Measurements from ENCODE around the gene GSG1L.
A peak's percentile ranks its signal among the peaks of the same experiment; 100 is the strongest.
"Not testable (repeated sequence)": the region's sequence is repeated elsewhere in the genome, so short reads cannot be mapped to it uniquely, and the experiment has no call there.

The GSG1L gene

DNA sequence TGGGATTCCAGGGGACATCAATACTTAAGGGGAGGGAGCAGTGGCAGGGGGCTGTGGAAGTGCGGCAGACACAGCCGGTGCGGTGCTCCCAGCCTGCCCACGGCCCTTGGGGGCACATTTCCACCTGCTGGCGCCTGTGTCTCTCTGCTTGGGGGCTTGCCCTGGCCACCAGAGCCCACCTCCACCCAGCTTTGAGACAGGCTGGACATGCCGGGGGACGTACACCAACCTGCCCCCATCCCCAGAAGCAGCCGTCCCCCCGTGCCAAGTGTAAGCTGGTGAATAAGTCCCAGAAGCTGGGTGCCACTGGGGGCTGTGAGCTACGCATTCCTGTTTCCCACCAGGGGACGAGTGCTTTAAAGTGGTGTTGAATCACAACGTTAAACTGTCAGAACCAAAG lies 172.6 kb downstream of the GSG1L start:
- in situ Hi-C loops (cut with MboI; ENCODE audit: low pct_unique_long_range_greater_than_20kb, low sequenced_read_pairs): no loop called here
- no peak for DNase-seq

DNA sequence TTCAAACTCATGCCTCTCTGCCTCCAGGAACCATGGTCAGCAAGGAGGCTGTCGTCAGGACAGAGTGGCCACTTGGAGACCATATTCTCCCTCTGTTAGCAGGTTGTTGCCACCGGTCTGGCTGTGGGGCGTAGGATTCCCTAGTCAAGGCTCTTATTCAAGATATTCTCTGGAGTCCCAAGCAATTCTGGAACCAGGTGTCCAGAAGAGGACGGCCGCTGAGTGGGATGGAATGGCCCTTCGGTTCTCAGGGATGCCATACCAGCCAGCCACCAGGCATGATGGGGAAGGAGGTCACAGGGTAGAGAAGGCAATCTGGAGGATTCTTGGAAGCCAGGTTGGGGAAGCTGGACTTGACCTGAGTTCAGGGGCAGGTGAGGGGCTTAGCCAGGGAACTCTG lies 173.5 kb downstream of the GSG1L start:
- in situ Hi-C loops (cut with MboI; ENCODE audit: low pct_unique_long_range_greater_than_20kb, low sequenced_read_pairs): no loop called here
- no peak for DNase-seq

GRCh38 chr16:27883576-27883975 lies 179.9 kb downstream of the GSG1L start:
- in situ Hi-C loops (cut with MboI; ENCODE audit: low pct_unique_long_range_greater_than_20kb, low sequenced_read_pairs): no loop called here
- DNase-seq: no peak

- in situ Hi-C loops (cut with MboI; ENCODE audit: low pct_unique_long_range_greater_than_20kb, low sequenced_read_pairs): no loop called here
Measured at GRCh38 chr16:27880287-27880686, 183.2 kb downstream of the GSG1L start.

DNA sequence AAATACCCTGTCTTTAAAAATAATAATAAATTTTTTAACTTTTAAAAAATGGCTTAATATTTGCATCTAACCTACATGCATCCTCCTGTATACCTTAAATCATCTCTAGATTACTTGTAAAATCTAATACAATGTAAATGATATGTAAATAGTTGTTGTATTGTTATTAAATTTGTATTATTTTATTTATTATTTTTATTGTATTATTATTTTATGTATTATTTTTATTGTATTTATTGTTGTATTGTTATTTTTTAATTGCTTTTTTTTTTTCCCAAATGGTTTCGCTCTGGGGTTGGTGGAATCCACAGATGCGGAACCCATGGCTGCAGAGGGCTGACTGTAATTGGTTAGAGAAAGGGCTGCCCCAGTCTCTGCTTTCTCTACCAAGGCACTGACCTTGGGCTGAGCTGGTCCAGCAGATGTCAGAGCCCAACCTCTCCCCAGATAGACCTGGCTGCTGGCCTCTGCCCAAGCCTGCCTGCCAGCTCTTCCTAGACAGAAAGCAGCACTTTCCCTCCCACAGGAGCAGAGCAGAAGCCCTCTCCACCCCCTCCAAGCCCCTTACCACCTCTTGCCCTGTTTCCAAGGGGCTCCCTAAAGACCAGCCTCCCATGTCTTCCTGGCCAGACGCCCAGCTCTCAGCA lies 183.8 kb downstream of the GSG1L start:
- in situ Hi-C loops (cut with MboI; ENCODE audit: low pct_unique_long_range_greater_than_20kb, low sequenced_read_pairs): loop anchor here (10.0 kb wide), 1 partner anchor 55 kb away; no protein-coding TSS in a partner anchor
- no peak for DNase-seq

More at GRCh38 chr16:27880287-27880686, 183.2 kb downstream of the GSG1L start:
- no peak for DNase-seq

DNA sequence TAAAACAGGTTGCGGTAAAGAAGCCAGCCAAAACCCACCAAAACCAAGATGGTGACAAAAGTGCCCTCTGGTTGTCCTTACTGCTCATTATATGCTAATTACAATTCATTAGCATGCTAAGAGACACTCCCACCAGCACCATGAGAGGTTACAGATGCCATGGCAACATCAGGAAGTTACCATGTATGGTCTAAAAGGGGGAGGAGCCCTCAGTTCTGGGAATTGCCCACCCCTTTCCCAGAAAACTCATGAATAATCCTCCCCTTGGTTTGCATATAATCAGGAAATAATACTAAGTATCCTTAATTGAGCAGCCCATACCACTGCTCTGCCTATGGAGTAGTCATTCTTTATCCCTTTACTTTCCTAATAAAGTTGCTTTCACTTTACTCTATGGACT lies 190.9 kb downstream of the GSG1L start:
- not testable (repeated sequence) for DNase-seq
- in situ Hi-C loops (cut with MboI; ENCODE audit: low pct_unique_long_range_greater_than_20kb, low sequenced_read_pairs): loop anchor here (10.0 kb wide), 1 partner anchor 62 kb away; no protein-coding TSS in a partner anchor

GRCh38 chr16:27870116-27870798 lies 193.3 kb downstream of the GSG1L start:
- in situ Hi-C loops (cut with MboI; ENCODE audit: low pct_unique_long_range_greater_than_20kb, low sequenced_read_pairs): loop anchor here (10.0 kb wide), 1 partner anchor 65 kb away; no protein-coding TSS in a partner anchor
- no peak for DNase-seq

- DNase-seq: no peak
- in situ Hi-C loops (cut with MboI; ENCODE audit: low pct_unique_long_range_greater_than_20kb, low sequenced_read_pairs): no loop called here
Measured at GRCh38 chr16:27869411-27869810, 194.1 kb downstream of the GSG1L start.

DNA sequence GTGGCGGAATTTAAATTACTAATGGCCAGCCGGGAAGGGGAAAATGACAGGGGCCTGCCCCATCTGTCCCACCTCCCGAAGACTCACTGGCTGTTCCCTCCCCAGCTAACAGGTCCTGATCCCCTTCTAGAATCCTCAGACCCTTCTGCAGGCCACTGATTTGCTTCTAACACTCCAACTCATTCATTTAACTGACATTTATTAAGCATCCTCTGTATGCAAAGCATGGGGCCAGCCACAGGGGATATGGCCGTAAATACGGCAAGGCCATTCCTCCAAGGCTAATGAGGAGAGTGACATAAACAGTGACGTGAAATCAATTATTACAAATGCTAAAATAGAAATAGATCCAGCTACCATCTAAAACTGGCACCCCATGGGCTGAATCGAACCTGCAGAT lies 195.3 kb downstream of the GSG1L start:
- in situ Hi-C loops (cut with MboI; ENCODE audit: low pct_unique_long_range_greater_than_20kb, low sequenced_read_pairs): no loop called here
- DNase-seq: no peak

DNA sequence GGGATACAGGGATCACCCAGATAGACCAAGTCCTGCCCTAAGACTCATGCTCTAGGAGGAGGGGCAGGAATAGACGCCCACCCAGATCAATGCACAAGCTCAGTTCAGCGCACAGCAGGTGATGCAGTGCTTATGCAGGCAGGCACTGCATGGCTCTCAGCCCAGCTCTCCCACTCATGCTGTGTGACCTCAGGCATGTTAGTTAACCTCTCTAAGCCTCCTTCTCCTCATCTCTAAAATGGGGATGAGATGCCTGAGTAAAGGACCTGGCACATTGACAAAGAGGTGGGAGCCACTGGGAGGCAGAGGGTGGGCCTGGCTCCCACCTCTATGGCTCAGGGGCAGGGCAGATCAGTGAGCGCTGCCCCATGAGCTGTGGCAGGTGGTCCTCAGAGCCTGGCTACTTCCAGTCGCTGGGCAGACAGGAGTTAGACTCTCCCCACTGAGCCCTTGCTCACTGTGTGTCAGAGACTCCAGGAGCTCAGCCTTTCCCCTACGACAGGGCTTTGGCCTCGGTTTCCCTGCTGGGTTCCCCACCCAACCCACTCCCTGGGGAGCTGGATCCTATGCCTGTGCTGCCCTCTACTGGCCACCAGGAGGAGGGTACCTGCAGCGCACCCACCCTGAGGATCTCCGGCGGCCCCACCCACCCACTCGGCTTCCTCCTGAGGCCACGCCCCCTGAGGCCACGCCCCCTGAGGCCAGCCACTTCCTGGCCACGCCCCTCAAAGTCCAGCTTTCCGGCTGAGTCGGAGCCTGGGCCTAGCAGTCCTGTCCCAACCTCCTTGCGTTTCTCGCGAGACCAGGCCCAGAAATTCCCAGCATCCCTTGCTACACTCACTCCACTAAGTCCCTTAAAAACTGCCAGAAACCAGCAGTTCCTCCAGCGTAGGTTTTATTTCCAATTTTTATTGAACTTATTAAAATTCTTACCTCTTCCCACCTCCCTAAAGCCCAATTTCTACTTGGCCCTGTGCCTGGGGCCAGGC lies 196.1 kb downstream of the GSG1L start:
- DNase-seq: peak; percentile 69
- in situ Hi-C loops (cut with MboI; ENCODE audit: low pct_unique_long_range_greater_than_20kb, low sequenced_read_pairs): no loop called here

- DNase-seq: no peak
- in situ Hi-C loops (cut with MboI; ENCODE audit: low pct_unique_long_range_greater_than_20kb, low sequenced_read_pairs): no loop called here
Measured at GRCh38 chr16:27863377-27863776, 200.1 kb downstream of the GSG1L start.

DNA sequence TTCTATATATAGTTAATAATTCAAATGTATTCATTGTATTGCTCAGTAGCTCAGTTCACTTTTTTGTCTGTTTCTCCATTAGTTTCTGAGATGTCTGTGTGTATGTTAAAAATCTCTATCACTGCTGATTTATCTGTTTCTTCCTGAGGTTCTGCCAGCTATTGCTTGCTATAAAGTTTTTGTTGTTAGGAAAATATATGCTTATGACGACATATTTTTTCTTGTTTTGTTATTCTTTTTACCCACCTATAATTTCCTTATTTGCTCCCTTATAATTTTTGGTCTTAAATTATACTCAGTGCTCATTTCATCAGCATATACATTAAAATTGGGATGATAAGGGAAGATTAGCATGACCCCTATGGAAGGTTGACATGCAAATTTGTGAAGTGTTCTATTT lies 200.6 kb downstream of the GSG1L start:
- in situ Hi-C loops (cut with MboI; ENCODE audit: low pct_unique_long_range_greater_than_20kb, low sequenced_read_pairs): no loop called here
- no peak for DNase-seq

GRCh38 chr16:27860091-27860490 lies 203.4 kb downstream of the GSG1L start:
- no peak for DNase-seq
- in situ Hi-C loops (cut with MboI; ENCODE audit: low pct_unique_long_range_greater_than_20kb, low sequenced_read_pairs): no loop called here

DNA sequence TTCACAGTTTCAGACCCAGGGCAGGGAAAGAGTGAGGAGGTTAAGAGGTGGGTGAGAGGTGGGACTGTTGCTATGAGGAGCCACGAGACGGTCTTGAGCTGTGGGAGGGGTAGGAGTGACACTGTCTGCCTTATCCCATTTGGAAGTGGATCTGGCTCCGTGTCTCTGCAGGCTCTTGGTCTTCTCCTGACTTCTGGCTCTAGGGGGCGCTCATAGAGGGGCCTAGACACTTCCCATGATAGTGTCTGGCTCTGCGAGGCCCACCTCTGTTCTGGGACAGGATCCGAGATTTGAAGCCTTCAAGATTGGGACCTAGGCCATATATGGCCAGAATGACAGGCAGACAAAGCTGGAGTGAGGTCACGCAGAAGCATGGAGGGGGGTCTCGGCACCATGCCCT lies 204.5 kb downstream of the GSG1L start:
- no peak for DNase-seq
- in situ Hi-C loops (cut with MboI; ENCODE audit: low pct_unique_long_range_greater_than_20kb, low sequenced_read_pairs): no loop called here

DNA sequence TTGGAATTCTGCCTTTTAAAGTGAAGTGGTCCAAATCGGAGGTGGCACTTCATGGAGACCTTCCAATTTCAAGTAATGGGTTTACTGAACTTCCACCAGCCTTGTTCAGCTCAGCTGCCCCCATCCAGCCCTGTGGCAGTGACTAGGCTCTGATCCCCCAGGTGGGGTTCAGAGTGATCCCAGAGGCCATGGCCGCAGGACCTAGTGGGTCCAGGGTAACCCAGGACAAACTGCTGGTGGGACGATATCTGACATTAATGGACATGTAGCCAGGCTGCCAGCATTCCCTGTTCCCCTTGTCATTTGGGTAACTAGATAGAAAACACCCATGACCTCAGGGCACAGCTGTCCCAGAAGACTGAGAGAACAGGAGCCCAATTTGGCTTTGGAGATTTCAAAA lies 209.9 kb downstream of the GSG1L start:
- no peak for DNase-seq
- in situ Hi-C loops (cut with MboI; ENCODE audit: low pct_unique_long_range_greater_than_20kb, low sequenced_read_pairs): no loop called here

DNA sequence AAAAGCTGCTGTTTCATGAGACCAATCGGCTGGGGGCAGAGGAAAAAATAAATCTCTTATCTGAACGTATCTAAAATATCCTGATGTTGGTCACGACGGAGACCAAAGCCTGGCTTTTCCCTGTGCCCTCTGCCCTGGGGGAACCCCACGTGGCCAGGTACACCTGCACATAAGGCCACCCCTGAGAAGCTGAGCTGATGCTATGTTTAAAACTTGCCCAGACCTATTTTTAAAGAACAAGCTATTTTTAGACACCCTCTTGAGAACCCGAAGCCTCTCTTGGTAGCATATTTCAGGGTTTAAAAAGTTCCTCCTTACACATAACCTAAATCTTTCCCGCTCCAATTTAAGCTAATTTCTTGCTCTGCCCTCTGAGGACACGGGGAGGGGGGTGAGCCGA lies 210.4 kb downstream of the GSG1L start:
- no peak for DNase-seq
- in situ Hi-C loops (cut with MboI; ENCODE audit: low pct_unique_long_range_greater_than_20kb, low sequenced_read_pairs): no loop called here

DNA sequence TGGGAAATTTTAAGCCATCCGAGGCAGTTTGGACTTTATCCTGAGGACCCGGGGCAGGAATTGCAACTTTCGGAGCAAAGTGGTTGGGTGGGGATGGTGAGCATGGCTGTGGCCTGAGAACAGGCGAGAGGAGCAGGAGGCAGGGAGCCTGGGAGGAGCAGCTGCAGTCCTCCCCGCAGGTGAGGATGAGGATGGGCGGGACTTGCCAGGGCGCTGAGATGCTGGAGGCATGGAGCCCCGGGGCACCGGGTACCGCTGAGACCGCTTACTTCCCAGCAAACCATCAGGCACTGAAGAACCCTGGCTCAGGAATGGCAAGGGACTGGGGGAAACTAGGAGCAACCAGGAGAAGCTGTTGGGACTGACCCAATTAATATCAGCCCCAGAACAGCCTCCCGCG lies 210.8 kb downstream of the GSG1L start:
- DNase-seq: no peak
- in situ Hi-C loops (cut with MboI; ENCODE audit: low pct_unique_long_range_greater_than_20kb, low sequenced_read_pairs): no loop called here

DNA sequence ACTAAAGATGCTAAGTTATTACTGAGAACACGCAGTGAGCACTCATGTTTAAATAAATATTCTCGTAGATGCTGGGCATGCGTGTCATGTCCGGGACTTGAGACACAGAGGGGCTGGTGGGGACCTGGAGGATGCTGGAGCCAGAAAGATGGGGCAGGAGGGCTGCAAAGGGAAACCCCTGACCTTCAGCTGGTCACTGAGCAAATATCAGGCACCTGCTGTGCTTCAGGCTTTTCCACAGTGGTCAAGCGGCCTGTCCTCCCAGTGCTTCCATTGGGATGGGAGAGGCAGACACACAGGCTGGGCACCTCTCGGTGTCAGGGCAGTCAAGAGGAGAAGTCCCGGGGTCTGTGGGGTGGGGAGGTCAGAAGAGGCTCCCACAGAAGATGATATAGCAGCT lies 211.4 kb downstream of the GSG1L start:
- in situ Hi-C loops (cut with MboI; ENCODE audit: low pct_unique_long_range_greater_than_20kb, low sequenced_read_pairs): no loop called here
- no peak for DNase-seq

DNA sequence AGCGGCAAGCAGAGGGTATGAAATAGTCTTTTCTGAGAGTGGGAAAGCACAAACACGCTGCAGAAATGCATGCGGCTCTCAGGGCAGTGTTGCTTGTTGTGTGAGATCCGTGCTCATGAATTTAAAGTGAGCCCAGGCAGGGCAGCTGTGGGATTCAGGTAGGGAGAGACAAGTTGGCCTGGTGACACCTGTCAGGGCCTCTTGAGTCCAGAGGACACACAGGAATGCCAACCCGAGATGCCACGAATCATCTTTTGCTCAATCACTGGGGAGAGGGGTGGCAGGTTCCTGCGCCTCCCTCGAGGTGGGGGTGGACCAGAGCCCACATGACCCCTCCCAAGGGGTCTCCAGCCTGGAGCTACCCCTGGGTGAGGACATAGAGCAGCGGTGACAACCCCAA lies 211.9 kb downstream of the GSG1L start:
- in situ Hi-C loops (cut with MboI; ENCODE audit: low pct_unique_long_range_greater_than_20kb, low sequenced_read_pairs): no loop called here
- no peak for DNase-seq

GRCh38 chr16:27849621-27850020 lies 213.9 kb downstream of the GSG1L start:
- in situ Hi-C loops (cut with MboI; ENCODE audit: low pct_unique_long_range_greater_than_20kb, low sequenced_read_pairs): no loop called here
- no peak for DNase-seq

All from KBM-7 (cell line).